ENCODE measurements around the gene ABCC1.

DNA sequence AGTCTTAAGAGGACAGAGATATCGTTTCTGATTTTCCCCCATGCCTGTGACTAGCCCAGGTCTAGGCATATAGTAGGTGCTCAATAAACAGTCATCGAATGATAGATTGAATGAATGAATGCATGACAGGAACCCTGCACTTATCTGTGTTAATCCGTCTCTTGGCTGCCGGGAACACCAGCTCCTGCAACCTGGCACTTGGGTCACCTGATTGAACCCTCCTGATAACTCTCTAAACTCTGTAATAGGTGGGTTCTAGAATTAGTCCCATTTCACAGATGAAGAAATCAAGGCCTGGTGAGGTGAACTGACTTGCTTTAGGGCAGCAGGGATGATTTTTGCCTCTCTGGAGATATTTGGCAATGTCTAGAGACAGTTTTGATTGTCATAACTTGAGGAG is 43.7 kb downstream of the ABCC1 start:
- TF ChIP-seq, protein P1, sequence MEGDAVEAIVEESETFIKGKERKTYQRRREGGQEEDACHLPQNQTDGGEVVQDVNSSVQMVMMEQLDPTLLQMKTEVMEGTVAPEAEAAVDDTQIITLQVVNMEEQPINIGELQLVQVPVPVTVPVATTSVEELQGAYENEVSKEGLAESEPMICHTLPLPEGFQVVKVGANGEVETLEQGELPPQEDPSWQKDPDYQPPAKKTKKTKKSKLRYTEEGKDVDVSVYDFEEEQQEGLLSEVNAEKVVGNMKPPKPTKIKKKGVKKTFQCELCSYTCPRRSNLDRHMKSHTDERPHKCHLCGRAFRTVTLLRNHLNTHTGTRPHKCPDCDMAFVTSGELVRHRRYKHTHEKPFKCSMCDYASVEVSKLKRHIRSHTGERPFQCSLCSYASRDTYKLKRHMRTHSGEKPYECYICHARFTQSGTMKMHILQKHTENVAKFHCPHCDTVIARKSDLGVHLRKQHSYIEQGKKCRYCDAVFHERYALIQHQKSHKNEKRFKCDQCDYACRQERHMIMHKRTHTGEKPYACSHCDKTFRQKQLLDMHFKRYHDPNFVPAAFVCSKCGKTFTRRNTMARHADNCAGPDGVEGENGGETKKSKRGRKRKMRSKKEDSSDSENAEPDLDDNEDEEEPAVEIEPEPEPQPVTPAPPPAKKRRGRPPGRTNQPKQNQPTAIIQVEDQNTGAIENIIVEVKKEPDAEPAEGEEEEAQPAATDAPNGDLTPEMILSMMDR (IDR thresholded peaks at IDR 0.05; ENCODE audit: poor library complexity): no peak
- no peak for TF ChIP-seq EZH2phosphoT487 (IDR thresholded peaks at IDR 0.05; ENCODE audit: low read depth, severe bottlenecking, unreplicated experiment)
